HG03432 (cell line): ENCODE results near the gene EYA2.

Source experiments
- ATAC-seq: cut with Tn5 transposase; IDR thresholded peaks from one replicate; pipeline ENCODE4 v1.9.1; 2021; ENCODE audit warnings: mild to moderate bottlenecking, moderate library complexity; ENCODE audit not compliant: unreplicated experiment

Gene EYA2

DNA sequence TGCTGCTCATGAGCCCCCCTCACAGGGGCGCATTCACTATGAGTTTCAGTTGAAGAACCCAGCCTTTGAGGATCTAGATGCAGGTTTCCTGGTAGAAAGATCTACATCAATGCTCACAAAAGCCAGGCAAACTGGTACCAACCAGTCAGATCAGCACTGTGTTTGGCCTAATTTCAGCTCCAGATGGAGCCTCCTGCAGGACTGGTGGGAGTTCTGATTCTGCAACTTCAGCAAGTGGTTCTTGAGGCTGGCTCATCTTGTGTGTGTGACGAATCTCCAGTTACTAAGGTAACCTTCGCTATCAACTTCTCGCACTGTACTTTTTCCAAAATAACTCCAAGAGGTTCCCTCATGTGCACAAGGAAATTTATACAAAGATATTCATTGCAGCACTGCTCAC lies 343.1 kb downstream of the EYA2 start:
- ATAC-seq, result no peak
